Thyroid gland (tissue), 4 donors: ENCODE measurements around the gene XPC. TPM values are rescaled to one million over a fixed set of nuclear protein-coding genes. Genes with fewer than 3 reads are reported as not detected.
A peak's percentile ranks its signal among the peaks of the same experiment; 100 is the strongest.

Experiments used
- DNase-seq, 2 donors: peaks; one replicate each; pipeline ENCODE4 v3.0.0-alpha.2; 2019
- H3K27ac ChIP-seq, 3 donors: fragments of 200-600 bp; sonication (generic); 1 replicate in 2 of 3; 2 replicates in 1 of 3; pipeline ENCODE4 v1.5.1; 2016 to 2019; ENCODE audit warnings: mild to moderate bottlenecking in 1 of 3, moderate library complexity in 1 of 3
- H3K27me3 ChIP-seq: fragments of 200-600 bp; sonication (generic); one replicate; pipeline ENCODE4 v1.5.1; 2019
- H3K36me3 ChIP-seq, 2 donors: fragments of 200-600 bp; sonication (generic); one replicate each; pipeline ENCODE4 v1.5.1; 2016 to 2019
- H3K4me1 ChIP-seq, 2 donors: fragments of 200-600 bp; sonication (generic); one replicate each; pipeline ENCODE4 v1.5.1; 2017 to 2019
- H3K4me3 ChIP-seq, 3 donors: fragments of 200-600 bp; sonication (generic); replicated peaks in 1 of 3; 1 replicate in 2 of 3; 2 replicates in 1 of 3; pipeline ENCODE4 v1.5.1; 2016; ENCODE audit warnings: mild to moderate bottlenecking in 1 of 3
- H3K9me3 ChIP-seq: fragments of 200-600 bp; sonication (generic); one replicate; pipeline ENCODE4 v1.5.1; 2017
- POLR2A ChIP-seq, 2 donors: fragments of 450-650 bp; IDR thresholded peaks; one replicate each; pipeline ENCODE4 v1.6.1; 2017; ENCODE audit warnings: antibody characterized with exemption in 2 of 2, mild to moderate bottlenecking in 2 of 2, moderate library complexity in 1 of 2
- WGBS, 2 donors: methylation state at CpG; one replicate each; pipeline ENCODE4 v1.1.5; 2017; 5-methylcytosine and 5-hydroxymethylcytosine counted together
- intact Hi-C: fragments of 100-400 bp; cut with DNase I; formaldehyde crosslinking; loops from one replicate; pipeline ENCODE4 v1.15.1; 2023
- total RNA-seq, 4 donors: library from RNA; depleted of rRNA; stranded (reverse); fragments of >200 nt; gene quantifications; one replicate each; pipeline ENCODE4 v1.2.3, GENCODE V29; 2016
- TF ChIP-seq, protein P1 (sequence below), 6 experiments: fragments of 200-600 bp in 3 of 6; fragments of 450-650 bp in 3 of 6; sonication (generic) in 3 of 6; IDR thresholded peaks; one replicate each; pipeline ENCODE4 v1.5.1; 2016 to 2019; ENCODE audit warnings: antibody characterized with exemption in 6 of 6, mild to moderate bottlenecking in 2 of 6, inconsistent platforms in 1 of 6, moderate library complexity in 1 of 6

The XPC gene
- total RNA-seq, 4 donors from 2014 or later: 53.4 to 69.3 (median 60.8) TPM

DNA sequence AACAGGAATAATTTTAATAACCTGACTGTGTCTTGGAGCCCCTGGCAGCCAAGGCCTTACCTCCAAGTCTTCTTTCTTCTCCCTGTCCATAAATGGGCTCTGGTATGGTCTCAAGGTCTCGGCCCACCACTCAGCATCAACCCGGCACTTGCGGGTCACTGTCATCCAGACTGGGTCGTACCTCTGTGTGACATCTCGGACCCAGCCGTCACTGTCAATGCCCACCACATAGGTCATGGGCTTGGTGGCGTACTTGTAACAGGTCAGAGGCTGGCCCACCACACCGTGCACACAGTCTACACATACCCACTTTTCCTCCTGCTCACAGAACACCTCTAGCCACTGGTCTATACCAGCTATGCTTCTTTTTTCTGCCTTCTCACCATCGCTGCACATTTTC, 20.4 kb downstream of the XPC start:
- intact Hi-C loops: no loop called here
- H3K27ac ChIP-seq: no peak overlapping the region
- no peak for DNase-seq
- 97 to 98% methylated on average over 9 of the region's 9 CpGs for WGBS, 2 donors
- no peaks in the 10 kb centered on the region for H3K4me1 ChIP-seq
- H3K4me3 ChIP-seq: no peak overlapping the region
- TF ChIP-seq, protein P1, sequence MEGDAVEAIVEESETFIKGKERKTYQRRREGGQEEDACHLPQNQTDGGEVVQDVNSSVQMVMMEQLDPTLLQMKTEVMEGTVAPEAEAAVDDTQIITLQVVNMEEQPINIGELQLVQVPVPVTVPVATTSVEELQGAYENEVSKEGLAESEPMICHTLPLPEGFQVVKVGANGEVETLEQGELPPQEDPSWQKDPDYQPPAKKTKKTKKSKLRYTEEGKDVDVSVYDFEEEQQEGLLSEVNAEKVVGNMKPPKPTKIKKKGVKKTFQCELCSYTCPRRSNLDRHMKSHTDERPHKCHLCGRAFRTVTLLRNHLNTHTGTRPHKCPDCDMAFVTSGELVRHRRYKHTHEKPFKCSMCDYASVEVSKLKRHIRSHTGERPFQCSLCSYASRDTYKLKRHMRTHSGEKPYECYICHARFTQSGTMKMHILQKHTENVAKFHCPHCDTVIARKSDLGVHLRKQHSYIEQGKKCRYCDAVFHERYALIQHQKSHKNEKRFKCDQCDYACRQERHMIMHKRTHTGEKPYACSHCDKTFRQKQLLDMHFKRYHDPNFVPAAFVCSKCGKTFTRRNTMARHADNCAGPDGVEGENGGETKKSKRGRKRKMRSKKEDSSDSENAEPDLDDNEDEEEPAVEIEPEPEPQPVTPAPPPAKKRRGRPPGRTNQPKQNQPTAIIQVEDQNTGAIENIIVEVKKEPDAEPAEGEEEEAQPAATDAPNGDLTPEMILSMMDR (IDR thresholded peaks at IDR 0.05): no peak
- no peak for TF ChIP-seq POLR2A (IDR thresholded peaks at IDR 0.05)
- no peaks in the 10 kb centered on the region for H3K9me3 ChIP-seq
- peaks cover 85 to 87% of the 10 kb centered on the region in 2 donors for H3K36me3 ChIP-seq
- no peaks in the 10 kb centered on the region for H3K27me3 ChIP-seq

- no peaks in the 10 kb centered on the region for H3K4me1 ChIP-seq
- no peak overlapping the region for H3K27ac ChIP-seq
- H3K36me3 ChIP-seq: peaks cover 80 to 82% of the 10 kb centered on the region in 2 donors
These were observed 21.4 kb downstream of the XPC start for GRCh38 chr3:14156843-14157561.

DNA sequence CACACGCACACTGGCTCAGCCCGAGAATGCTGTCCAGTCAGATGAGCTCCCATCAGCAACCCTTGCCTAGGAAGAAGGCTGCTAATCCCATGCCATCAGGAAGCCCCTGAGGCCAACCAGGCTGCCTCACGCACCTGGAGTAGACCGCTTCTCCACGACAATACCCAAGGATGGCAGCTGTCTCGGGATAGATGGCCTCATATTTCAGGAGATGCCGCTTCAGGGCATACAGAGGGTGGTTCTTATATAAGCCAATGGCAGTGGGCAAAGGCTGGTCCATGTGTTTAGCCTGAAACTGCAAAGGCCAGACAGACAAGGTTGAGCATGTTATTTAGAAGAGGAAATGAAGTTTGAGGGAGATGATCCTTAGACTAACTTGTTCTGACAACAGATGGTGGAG, 22.2 kb downstream of the XPC start:
- intact Hi-C loops: no loop called here

More at GRCh38 chr3:14156843-14157561, 21.4 kb downstream of the XPC start:
- no peak overlapping the region for H3K4me3 ChIP-seq
- no peaks in the 10 kb centered on the region for H3K9me3 ChIP-seq
- H3K27me3 ChIP-seq: no peaks in the 10 kb centered on the region
- TF ChIP-seq, protein P1 (IDR thresholded peaks at IDR 0.05): no peak
- no peak for TF ChIP-seq POLR2A (IDR thresholded peaks at IDR 0.05)
- 94 to 97% methylated on average over 13 of the region's 13 CpGs for WGBS, 2 donors
- no peak for DNase-seq
- intact Hi-C loops: no loop called here

GRCh38 chr3:14154895-14155440, 23.4 kb downstream of the XPC start:
- intact Hi-C loops: no loop called here
- no peak for DNase-seq
- no peak overlapping the region for H3K4me3 ChIP-seq
- H3K4me1 ChIP-seq: no peaks in the 10 kb centered on the region
- TF ChIP-seq POLR2A (IDR thresholded peaks at IDR 0.05): no peak
- TF ChIP-seq, protein P1 (IDR thresholded peaks at IDR 0.05): no peak
- no peak overlapping the region for H3K27ac ChIP-seq
- peaks cover 63 to 67% of the 10 kb centered on the region in 2 donors for H3K36me3 ChIP-seq
- WGBS, 2 donors: 91 to 96% methylated on average over 7 of the region's 7 CpGs
- H3K27me3 ChIP-seq: no peaks in the 10 kb centered on the region
- H3K9me3 ChIP-seq: no peaks in the 10 kb centered on the region

More for the DNA sequence above, 22.2 kb downstream of the XPC start:
- H3K27ac ChIP-seq: no peak overlapping the region
- 94 to 98% methylated on average over 7 of the region's 7 CpGs for WGBS, 2 donors
- no peaks in the 10 kb centered on the region for H3K27me3 ChIP-seq
- TF ChIP-seq, protein P1 (IDR thresholded peaks at IDR 0.05): no peak
- TF ChIP-seq POLR2A (IDR thresholded peaks at IDR 0.05): no peak
- no peak for DNase-seq
- no peaks in the 10 kb centered on the region for H3K9me3 ChIP-seq
- no peaks in the 10 kb centered on the region for H3K4me1 ChIP-seq
- H3K4me3 ChIP-seq: no peak overlapping the region
- peaks cover 76 to 79% of the 10 kb centered on the region in 2 donors for H3K36me3 ChIP-seq

DNA sequence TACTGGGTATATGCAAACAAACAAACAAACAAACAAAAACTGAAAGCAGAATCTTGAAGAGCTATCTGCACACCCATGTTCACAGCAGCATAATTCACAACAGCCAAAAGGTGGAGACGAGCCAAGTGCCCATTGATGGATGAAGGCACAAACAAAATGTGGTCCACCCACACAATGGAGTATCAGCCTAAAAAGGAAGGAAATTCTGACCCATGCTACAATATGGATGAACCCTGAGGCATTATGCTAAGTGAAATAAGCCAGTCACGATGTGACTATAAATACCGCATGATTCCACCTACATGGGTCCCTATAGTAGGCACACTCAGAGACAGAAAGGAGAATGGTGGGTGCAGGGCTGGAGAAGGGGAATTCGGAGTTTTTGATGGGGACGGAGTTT, 24.1 kb downstream of the XPC start:
- no peaks in the 10 kb centered on the region for H3K9me3 ChIP-seq
- 90% methylated on average over 5 of the region's 5 CpGs for WGBS, 2 donors
- peaks cover 56 to 60% of the 10 kb centered on the region in 2 donors for H3K36me3 ChIP-seq
- H3K27ac ChIP-seq: no peak overlapping the region
- H3K4me1 ChIP-seq: no peaks in the 10 kb centered on the region
- DNase-seq: peak in 1 of 2 donors; percentile 23
- intact Hi-C loops: no loop called here
- H3K27me3 ChIP-seq: no peaks in the 10 kb centered on the region
- H3K4me3 ChIP-seq: no peak overlapping the region
- TF ChIP-seq, protein P1 (IDR thresholded peaks at IDR 0.05): no peak
- no peak for TF ChIP-seq POLR2A (IDR thresholded peaks at IDR 0.05)
